GM10266 (cell line): ENCODE measurements around the gene KDM5B.

Experiments
- DNase-seq: peaks from one replicate; pipeline ENCODE4 v3.0.0; 2012; ENCODE audit errors: extremely low spot score
- CTCF ChIP-seq: IDR thresholded peaks from 2 replicates; pipeline ENCODE4 v1.5.1; 2012; ENCODE audit warnings: mild to moderate bottlenecking, low read depth; ENCODE audit not compliant: control insufficient read depth, insufficient read depth; ENCODE audit errors: missing control alignments

KDM5B gene

GRCh38 chr1:202806845-202807450 is 1.3 kb downstream of the KDM5B start:
- no peak for TF ChIP-seq CTCF
- DNase-seq = no peak

DNA sequence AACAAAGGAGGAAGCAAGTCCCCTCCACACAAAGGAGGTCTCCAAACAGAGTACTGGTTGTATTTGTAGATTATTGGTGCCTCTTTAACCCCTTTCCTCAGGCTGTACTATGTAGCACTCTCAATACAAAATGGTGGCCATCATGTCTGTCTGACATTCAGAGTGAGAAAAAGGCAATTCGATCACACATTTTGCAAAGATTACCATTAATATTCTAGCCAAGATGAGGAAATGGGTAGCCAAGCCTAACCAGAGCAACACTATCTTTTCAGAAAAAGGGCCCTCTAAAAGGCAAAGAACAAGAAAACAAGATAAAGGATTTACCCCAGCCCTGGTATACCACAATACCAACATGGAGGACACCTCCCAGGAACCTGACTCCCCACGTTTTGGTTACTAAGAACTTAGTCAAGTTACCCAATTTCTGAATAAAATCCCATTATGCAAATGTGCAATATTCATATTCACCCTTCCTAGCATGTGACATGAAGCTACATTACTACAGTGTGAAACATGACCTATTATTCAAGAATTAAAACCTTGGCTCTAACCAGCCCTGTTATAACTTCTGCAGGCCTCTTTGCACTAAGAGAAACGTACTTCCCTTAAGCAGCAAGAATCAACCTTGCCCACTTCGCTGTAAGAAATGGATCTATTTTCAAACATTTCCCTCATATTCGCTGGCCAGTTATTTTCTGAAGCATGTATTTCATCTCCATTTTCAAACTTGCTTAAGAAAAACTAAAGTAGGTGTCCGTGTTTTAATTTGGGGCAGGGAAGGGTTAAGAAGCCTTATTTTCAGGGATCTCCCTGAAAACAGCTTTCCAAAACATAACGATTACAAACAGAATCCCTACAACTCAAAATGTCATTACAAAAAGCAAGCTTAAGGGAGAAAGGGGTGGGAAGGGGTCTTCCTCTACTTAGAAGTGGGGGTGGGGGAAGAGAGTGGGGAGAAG is 2.1 kb downstream of the KDM5B start:
- no peak for TF ChIP-seq CTCF
- DNase-seq = peak; percentile 36

DNA sequence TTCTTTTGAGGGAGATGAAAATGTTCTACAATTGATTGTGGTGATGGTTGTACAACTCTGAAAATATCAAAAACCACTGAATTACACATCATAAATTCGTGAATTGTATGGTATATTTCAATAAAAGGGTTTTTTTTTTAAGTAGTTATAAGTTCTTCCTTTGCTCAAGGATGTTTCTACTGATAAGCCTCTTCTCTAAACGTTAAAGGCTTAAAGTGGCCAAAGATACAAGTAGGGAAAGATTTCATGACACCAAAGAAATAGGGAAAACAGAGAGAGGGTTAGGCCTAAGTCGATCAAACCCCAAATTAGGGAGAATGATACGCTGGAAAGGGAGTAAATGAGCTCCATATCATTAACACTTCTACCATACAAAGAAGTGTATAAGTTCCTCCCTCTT is 4.1 kb downstream of the KDM5B start:
- DNase-seq = no peak
- no peak for TF ChIP-seq CTCF

DNA sequence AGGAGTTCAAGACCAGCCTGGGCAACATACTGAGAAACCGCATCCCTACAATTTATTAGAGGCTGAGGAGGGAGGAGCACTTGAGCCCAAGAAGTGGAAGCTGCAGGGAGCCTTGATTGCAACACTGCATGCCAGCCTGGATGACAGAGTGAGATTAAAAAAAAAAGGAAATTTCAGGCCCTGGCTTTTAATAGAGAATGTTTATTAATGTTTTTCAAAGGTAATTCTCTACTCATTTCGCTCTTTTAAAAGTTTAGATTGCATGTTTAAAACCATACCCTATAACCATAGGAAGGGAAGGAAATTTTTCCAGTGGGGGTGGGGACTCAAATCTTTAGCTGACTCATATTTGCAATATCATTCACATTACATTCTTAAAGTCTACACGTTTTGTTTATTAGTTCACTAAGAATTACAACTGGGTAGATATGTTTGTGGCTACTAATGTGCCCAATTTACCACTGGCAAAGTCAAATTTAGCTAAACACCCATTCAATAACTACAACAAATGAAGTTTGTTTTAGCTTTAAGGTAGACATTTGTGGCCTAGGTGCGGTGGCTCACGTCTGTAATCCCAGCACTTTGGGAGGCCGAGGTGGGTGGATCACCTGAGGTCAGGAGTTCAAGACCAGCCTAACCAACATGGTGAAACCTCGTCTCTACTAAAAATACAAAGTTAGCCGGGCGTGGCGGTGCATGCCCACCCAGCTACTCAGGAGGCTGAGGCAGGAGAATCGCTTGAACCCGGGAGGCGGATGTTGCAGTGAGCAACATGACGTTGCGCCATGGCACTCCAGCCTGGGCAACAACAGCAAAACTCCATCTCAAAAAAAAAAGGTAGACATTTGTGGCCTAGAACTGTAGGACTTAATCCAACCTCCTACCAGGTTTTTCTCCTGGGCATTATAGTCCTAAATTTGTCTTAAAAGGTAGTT is 5.0 kb downstream of the KDM5B start:
- TF ChIP-seq CTCF = no peak
- no peak for DNase-seq

DNA sequence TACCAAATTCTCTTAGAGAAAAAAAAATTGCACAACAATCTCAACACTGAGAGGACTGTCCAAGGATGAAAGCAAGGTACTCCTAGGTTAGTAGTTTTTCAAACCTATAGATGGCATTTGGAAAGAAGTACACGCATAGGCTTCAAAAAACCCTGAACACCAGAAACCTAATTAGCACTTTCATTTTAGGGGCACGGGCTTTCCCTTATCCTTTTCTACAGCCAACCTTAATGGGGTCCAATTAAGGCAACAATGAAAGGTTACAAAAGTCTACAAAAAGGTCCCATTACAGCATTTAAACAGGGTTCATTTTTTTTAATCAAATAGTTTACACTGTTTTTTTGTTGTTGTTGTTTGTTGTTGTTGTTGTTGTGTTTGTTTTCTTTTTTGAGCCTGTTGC is 6.2 kb downstream of the KDM5B start:
- DNase-seq = no peak
- TF ChIP-seq CTCF = no peak

GRCh38 chr1:202801175-202801574 is 7.0 kb downstream of the KDM5B start:
- no peak for TF ChIP-seq CTCF
- DNase-seq = no peak
